EH (cell line): ENCODE data around the gene PTPN2.
A peak's percentile ranks its signal among the peaks of the same experiment; 100 is the strongest.

Source experiments
- DNase-seq: peaks from one replicate; pipeline ENCODE4 v3.0.0-alpha.2; 2015; ENCODE audit warnings: low read depth

PTPN2 gene

GRCh38 chr18:12745095-12745795 is 138.8 kb downstream of the PTPN2 start:
- peak; percentile 32 for DNase-seq

- peak; percentile 76 for DNase-seq
Measured at GRCh38 chr18:12744103-12744502, 139.9 kb downstream of the PTPN2 start.

DNA sequence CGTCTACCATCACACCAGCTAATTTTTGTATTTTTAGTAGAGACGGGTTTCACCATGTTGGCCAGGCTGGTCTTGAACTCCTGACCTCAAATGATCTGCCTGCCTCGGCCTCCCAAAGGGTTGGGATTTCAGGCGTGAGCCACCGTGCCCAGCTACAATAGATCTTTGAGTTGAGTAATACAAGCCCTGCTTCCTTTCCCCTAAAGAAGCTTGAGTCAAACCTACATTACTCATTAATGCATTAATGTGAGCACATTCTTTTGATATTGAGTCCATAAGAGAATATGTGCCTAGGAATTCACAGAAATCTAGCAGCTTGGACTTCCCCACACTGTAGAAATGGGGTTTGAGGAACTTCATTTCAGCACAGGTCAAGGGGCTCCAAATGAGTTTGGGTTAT is 141.6 kb downstream of the PTPN2 start:
- DNase-seq: peak; percentile 81
